COLO668 (cell line): ENCODE results near the gene MDC1.
A peak's percentile ranks its signal among the peaks of the same experiment; 100 is the strongest.

ENCODE experiments used
- DNase-seq: peaks from one replicate; lab custom pipeline; 2025; ENCODE audit not compliant: unreplicated experiment; lab: John Stamatoyannopoulos, UW

Gene MDC1

GRCh38 chr6:30748851-30749540 is 31.9 kb upstream of the MDC1 start:
- no peak for DNase-seq

DNA sequence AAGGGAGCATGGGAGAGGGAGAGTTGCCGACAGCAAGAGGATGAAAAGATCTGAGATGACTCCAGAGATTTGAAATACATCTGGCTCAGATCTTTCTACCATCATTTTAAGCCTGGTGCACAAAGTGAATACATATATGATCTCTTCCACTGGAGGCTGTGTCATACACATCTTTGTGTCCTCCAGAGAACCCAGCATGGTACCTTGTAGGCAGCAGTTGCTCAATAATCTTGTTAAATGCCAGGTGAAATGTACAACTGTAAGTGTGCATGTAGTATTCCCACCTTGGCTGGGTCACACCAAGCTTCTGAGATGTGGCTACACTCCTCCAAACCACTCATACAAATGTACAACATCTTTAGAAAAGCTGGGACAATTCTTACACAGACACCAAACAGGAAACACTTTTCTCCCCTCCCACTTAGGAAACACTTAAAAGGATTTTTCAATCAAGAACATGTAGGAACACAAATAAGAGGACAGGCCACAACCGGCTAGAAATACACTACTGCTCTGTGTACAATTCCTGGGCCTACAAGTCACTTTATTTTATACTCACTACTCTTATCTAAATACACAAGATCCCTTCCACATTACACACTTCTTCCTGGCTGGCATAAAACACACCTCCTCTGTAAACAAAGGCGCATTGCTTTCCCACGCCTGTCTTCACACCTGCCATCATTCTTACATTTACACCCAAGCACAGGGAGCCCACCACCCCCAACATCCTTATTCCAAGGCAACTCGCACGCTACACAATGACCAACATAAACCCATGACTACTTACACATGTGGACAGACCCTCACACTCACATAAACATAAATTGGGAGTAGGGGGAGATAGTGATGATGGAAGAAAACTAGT is 31.1 kb upstream of the MDC1 start:
- DNase-seq = no peak

DNA sequence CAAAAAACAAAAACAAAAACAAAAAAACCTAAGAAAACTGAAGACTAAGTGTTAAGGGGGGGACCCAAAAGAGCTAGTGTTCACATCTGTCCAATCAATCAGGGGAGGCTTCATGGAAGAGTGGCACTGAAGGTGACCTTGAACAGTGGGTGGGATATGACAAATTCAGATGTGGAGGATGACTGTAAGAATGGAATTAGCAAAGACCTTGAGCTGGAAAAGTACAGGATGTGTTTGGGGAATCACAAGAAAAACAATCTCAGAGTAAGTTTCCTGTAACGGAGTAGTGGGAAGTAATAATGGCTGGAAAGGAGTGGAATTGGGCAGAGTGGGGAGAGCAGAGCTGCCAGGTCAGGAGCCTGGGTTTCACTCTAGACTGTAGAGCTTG is 30.2 kb upstream of the MDC1 start:
- no peak for DNase-seq

DNA sequence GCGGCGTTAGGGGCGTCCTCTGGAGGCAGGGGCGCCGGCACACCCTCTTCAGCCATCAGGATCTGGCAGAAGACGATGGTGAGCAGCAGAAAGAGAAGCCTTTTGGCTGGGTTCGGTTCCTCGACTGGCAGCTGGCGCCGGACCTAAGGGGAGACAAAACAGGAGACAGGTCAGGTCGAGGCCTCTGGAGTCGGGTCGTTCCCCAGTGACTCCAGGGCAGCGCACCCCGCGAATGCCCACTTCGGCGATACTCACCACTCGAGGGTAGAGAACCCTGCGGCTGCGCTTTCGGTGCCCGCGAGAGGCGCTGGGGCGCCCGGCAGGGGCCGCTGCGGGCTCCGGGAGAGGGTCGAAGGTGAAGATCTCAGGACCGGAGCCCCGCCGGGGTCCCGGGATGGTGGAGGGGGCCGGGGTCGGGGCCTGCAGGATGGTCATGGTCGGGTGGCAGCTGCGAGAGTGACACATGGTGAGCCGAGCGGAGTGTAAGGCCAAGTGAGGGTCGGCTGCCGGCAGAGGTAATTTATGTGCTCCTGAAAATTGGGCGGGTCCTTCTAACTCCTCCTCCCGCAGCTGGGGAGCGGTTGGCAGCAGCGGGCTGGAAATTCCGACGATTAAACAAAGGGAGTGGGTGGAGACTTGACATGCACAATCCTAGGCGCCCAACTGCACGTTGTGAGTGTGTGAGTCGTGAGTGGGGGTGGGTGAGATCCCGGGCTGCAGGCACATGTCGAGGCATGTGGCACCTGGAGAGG is 27.1 kb upstream of the MDC1 start, which contains the start of gene IER3:
Gene IER3, minus strand, starts transcription at position 494 of the 752 bp plus-strand sequence. Its CDS starts 29 bp downstream, at position 465.
- DNase-seq = peak; percentile 71

GRCh38 chr6:30743099-30744053 is 26.3 kb upstream of the MDC1 start:
- peak; percentile 12 for DNase-seq

GRCh38 chr6:30742316-30743098 is 25.4 kb upstream of the MDC1 start, which contains the start of gene FLOT1:
FLOT1 (minus strand) TSS chr6:30742687; CDS start chr6:30742189, 498 bp downstream.
- DNase-seq = peak; percentile 93

- no peak for DNase-seq
These were observed 24.8 kb upstream of the MDC1 start for GRCh38 chr6:30741789-30742315.

DNA sequence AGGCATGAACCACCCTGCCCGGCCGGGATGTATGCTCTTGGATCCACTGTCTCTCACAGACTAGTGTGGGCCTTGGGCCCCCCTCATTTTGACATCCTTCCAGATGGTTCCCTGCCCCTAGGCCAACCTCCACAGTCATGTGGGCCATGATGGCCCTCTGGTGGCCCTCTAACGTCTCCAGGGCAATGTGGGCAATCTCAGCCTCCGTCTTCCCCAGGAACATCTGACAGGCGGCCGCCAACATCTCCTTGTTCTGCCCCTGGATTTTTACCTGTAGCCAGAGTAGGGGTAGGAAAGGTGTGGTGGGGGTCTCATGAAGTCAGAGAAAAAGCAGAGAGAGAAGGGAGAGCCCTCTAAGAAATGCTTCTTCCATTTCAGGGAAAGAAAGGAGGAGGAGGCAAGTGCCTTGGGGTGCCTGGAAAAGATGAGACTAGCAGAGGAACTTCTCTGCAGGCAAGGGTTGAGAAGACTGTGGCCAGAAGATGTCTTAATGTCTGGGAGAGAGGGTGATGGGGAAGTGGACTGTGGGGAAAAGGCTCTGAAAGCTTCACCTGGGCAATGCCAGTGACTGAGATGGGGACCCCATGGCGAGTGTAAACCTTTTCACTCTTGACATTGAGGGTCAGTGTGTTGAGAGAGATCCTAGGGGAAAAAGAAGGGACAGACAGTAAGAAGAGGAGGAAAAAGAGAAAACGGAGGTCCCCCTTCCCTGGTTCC is 24.1 kb upstream of the MDC1 start:
- DNase-seq = no peak

DNA sequence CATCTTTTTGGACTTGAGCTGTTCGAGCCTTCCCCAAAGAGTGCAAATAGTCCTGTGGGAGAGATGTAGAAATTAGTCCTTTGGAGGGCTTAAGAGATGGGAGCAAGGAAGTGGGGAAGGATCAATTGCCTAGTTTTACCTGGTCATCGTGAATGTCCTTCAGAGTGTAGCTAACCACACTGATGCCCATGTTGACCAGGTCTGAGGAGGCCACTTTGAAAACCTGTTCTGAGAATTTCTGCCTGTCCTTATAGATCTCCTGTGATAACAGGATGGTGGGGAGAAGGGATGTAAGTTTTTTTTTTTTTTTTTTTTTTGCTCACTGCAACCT is 23.4 kb upstream of the MDC1 start:
- no peak for DNase-seq

GRCh38 chr6:30738532-30738931 is 21.5 kb upstream of the MDC1 start:
- DNase-seq = no peak

DNA sequence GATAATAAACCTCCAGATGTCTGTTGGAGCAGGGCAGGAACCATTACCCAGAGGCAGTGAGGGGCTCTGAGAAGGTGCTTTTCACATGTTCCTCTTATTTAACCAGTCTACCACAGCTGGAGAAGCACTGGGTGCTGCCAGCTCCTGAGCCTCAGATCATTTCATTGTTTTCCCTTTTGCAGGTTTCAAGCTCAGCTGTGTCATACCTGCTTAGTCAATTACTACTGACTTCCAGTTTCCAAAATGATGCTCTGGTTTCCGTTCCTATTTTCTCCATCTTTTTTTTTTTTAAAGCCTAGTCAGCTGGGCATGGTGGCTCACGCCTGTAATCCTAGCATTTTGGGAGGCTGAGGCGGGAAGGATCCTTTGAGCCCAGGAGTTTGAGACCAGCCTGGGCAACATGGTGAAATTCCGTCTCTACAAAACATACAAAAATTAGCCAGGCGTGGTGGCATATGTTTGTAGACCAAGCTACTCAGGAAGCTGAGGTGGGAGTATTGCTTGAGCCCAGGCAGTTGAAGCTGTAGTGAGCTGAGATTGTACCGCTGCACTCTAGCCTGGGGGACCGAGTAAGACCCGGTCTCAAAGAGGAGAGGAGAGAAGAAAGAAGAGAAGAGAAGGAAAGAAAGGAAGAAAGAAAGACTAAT is 18.7 kb upstream of the MDC1 start:
- DNase-seq = no peak

- no peak for DNase-seq
These were observed 15.3 kb upstream of the MDC1 start for GRCh38 chr6:30732237-30732943.

- DNase-seq = peak; percentile 83
These were observed 13.7 kb upstream of the MDC1 start for GRCh38 chr6:30730601-30731435.

GRCh38 chr6:30727920-30728553 is 11.0 kb upstream of the MDC1 start:
- no peak for DNase-seq

- DNase-seq = no peak
These were observed 9.7 kb upstream of the MDC1 start for GRCh38 chr6:30726506-30727413.
